Smooth muscle cell (in vitro differentiated cells): ENCODE results near the gene PTP4A2. TPM values are rescaled to one million over a fixed set of nuclear protein-coding genes. Genes with fewer than 3 reads are reported as not detected.
"Not testable (repeated sequence)": the region's sequence is repeated elsewhere in the genome, so short reads cannot be mapped to it uniquely, and the experiment has no call there.

Experiments used
- DNase-seq: peaks from one replicate; lab custom pipeline; 2025; ENCODE audit not compliant: unreplicated experiment; lab: John Stamatoyannopoulos, UW
- H2AFZ ChIP-seq: fragments of 200-600 bp; sonication (generic); 2 replicates; pipeline ENCODE4 v1.6.0; 2016; ENCODE audit warnings: antibody characterized with exemption, low read depth, mild to moderate bottlenecking
- H3F3A ChIP-seq: fragments of 200-600 bp; sonication (generic); 2 replicates; pipeline ENCODE4 v1.6.0; 2017; ENCODE audit warnings: antibody characterized with exemption, low read depth
- H3K27ac ChIP-seq: fragments of 200-600 bp; sonication (generic); 2 replicates; pipeline ENCODE4 v1.5.1; 2016; ENCODE audit warnings: low read depth, mild to moderate bottlenecking
- H3K27me3 ChIP-seq: fragments of 200-600 bp; sonication (generic); 2 replicates; pipeline ENCODE4 v1.6.1; 2016; ENCODE audit warnings: low read depth, mild to moderate bottlenecking
- H3K36me3 ChIP-seq: fragments of 200-600 bp; sonication (generic); 2 replicates; pipeline ENCODE4 v1.5.1; 2016; ENCODE audit warnings: low read depth
- H3K4me1 ChIP-seq: fragments of 200-600 bp; sonication (generic); 2 replicates; pipeline ENCODE4 v1.5.1; 2016; ENCODE audit warnings: low read depth
- H3K4me2 ChIP-seq: fragments of 200-600 bp; sonication (generic); 2 replicates; pipeline ENCODE4 v1.6.0; 2016; ENCODE audit warnings: mild to moderate bottlenecking
- H3K4me3 ChIP-seq: fragments of 200-600 bp; sonication (generic); 2 replicates; pipeline ENCODE4 v1.5.1; 2016; ENCODE audit warnings: mild to moderate bottlenecking
- H3K79me2 ChIP-seq: fragments of 200-600 bp; sonication (generic); 2 replicates; pipeline ENCODE4 v1.6.0; 2016; ENCODE audit warnings: low read depth, mild to moderate bottlenecking
- H3K9ac ChIP-seq: fragments of 200-600 bp; sonication (generic); 2 replicates; pipeline ENCODE4 v1.6.0; 2016; ENCODE audit warnings: low read depth
- H3K9me3 ChIP-seq: fragments of 200-600 bp; sonication (generic); replicated peaks from 2 replicates; pipeline ENCODE4 v1.5.1; 2016; ENCODE audit warnings: low read depth
- H4K20me1 ChIP-seq: fragments of 200-600 bp; sonication (generic); 2 replicates; pipeline ENCODE4 v1.6.0; 2016; ENCODE audit warnings: low read depth
- CTCF ChIP-seq: fragments of 200-600 bp; sonication (generic); IDR thresholded peaks from 2 replicates; pipeline ENCODE4 v1.5.1; 2017; ENCODE audit warnings: borderline replicate concordance, mild to moderate bottlenecking, antibody characterized with exemption; ENCODE audit not compliant: insufficient read depth, poor library complexity, severe bottlenecking
- WGBS: methylation state at CpG from one replicate; pipeline ENCODE4 v1.1.7; 2016; ENCODE audit warnings: low lambda C conversion rate; 5-methylcytosine and 5-hydroxymethylcytosine counted together
- polyA plus RNA-seq: library from polyadenylated mRNA; unstranded; fragments of >200 nt; fragmentation: Nextera tagmentation; extraction: Ambion mirVana; gene quantifications from 2 replicates; pipeline ENCODE4 v1.2.1, GENCODE V29; 2016
- total RNA-seq: library from RNA; depleted of rRNA; stranded (reverse); fragments of >200 nt; gene quantifications from 2 replicates; pipeline ENCODE4 v1.2.3, GENCODE V29; 2014

The PTP4A2 gene
- total and polyA plus RNA-seq, 2 experiments from 2014 or later, result 334 to 460 TPM

GRCh38 chr1:31952825-31953220 is 14.7 kb upstream of the PTP4A2 start:
- H3F3A ChIP-seq, result peaks cover 36% of the 10 kb centered on the region
- 84% methylated on average over 2 of the region's 2 CpGs for WGBS
- H3K36me3 ChIP-seq, result no peaks in the 10 kb centered on the region
- H2AFZ ChIP-seq, result no peak overlapping the region
- no peaks in the 10 kb centered on the region for H3K79me2 ChIP-seq
- no peaks in the 10 kb centered on the region for H3K27me3 ChIP-seq
- no peaks in the 10 kb centered on the region for H4K20me1 ChIP-seq
- no peak overlapping the region for H3K4me3 ChIP-seq
- no peak overlapping the region for H3K9ac ChIP-seq
- DNase-seq, result no peak
- H3K4me1 ChIP-seq, result peaks cover 34% of the 10 kb centered on the region
- H3K9me3 ChIP-seq, result no peaks in the 10 kb centered on the region
- H3K27ac ChIP-seq, result peak overlapping the region; percentile 98
- no peak overlapping the region for H3K4me2 ChIP-seq
- TF ChIP-seq CTCF, result no peak

GRCh38 chr1:31951276-31951675 is 13.1 kb upstream of the PTP4A2 start:
- no peak for TF ChIP-seq CTCF
- no peaks in the 10 kb centered on the region for H3K79me2 ChIP-seq
- H3K4me2 ChIP-seq, result peak overlapping the region; percentile 41
- peaks cover 25% of the 10 kb centered on the region for H3F3A ChIP-seq
- H3K9me3 ChIP-seq, result no peaks in the 10 kb centered on the region
- H4K20me1 ChIP-seq, result no peaks in the 10 kb centered on the region
- peak overlapping the region; percentile 5 for H3K9ac ChIP-seq
- no peak for DNase-seq
- 51% methylated on average over 4 of the region's 4 CpGs for WGBS
- H3K4me3 ChIP-seq, result no peak overlapping the region
- H3K4me1 ChIP-seq, result peaks cover 28% of the 10 kb centered on the region
- H3K27me3 ChIP-seq, result no peaks in the 10 kb centered on the region
- no peaks in the 10 kb centered on the region for H3K36me3 ChIP-seq
- H3K27ac ChIP-seq, result peak overlapping the region; percentile 98
- H2AFZ ChIP-seq, result no peak overlapping the region

GRCh38 chr1:31949862-31950261 is 11.7 kb upstream of the PTP4A2 start:
- Histone ChIP-seq H3K4me2 (no peak overlapping the region), H3K9me3 (no peaks in the 10 kb centered on the region), H2AFZ (no peak overlapping the region), H3K36me3 (no peaks in the 10 kb centered on the region), H3F3A (peaks cover 22% of the 10 kb centered on the region), H3K79me2 (no peaks in the 10 kb centered on the region), H3K4me3 (no peak overlapping the region), H3K27ac (no peak overlapping the region), H3K4me1 (peaks cover 20% of the 10 kb centered on the region), H4K20me1 (no peaks in the 10 kb centered on the region), H3K9ac (no peak overlapping the region), H3K27me3 (no peaks in the 10 kb centered on the region)
- TF ChIP-seq CTCF, result no peak
- 86% methylated on average over 1 of the region's 1 CpG for WGBS
- DNase-seq, result no peak

- not testable (repeated sequence) for H3K9ac ChIP-seq, H3K36me3 ChIP-seq, H3K4me3 ChIP-seq, H3K9me3 ChIP-seq, DNase-seq, H4K20me1 ChIP-seq, H3K27me3 ChIP-seq, H2AFZ ChIP-seq, H3K79me2 ChIP-seq
- Histone ChIP-seq H3F3A (peaks cover 32% of the 10 kb centered on the region), H3K4me2 (peak overlapping the region; percentile 81), H3K4me1 (peaks cover 28% of the 10 kb centered on the region), H3K27ac (peak overlapping the region; percentile 94)
- WGBS, result 98% methylated on average over 10 of the region's 10 CpGs
Measured at GRCh38 chr1:31945677-31946076, 7.5 kb upstream of the PTP4A2 start.
